Thyroid gland (tissue), 4 donors: Measurements from ENCODE around the gene PEX19. TPM values are rescaled to one million over a fixed set of nuclear protein-coding genes. Genes with fewer than 3 reads are reported as not detected.
"Not testable (repeated sequence)": the region's sequence is repeated elsewhere in the genome, so short reads cannot be mapped to it uniquely, and the experiment has no call there.

Source experiments
- DNase-seq, 2 donors: peaks; one replicate each; pipeline ENCODE4 v3.0.0-alpha.2; 2019
- H3K27ac ChIP-seq, 3 donors: fragments of 200-600 bp; sonication (generic); 1 replicate in 2 of 3; 2 replicates in 1 of 3; pipeline ENCODE4 v1.5.1; 2016 to 2019; ENCODE audit warnings: mild to moderate bottlenecking in 1 of 3, moderate library complexity in 1 of 3
- H3K27me3 ChIP-seq: fragments of 200-600 bp; sonication (generic); one replicate; pipeline ENCODE4 v1.5.1; 2019
- H3K36me3 ChIP-seq, 2 donors: fragments of 200-600 bp; sonication (generic); one replicate each; pipeline ENCODE4 v1.5.1; 2016 to 2019
- H3K4me1 ChIP-seq, 2 donors: fragments of 200-600 bp; sonication (generic); one replicate each; pipeline ENCODE4 v1.5.1; 2017 to 2019
- H3K4me3 ChIP-seq, 3 donors: fragments of 200-600 bp; sonication (generic); replicated peaks in 1 of 3; 1 replicate in 2 of 3; 2 replicates in 1 of 3; pipeline ENCODE4 v1.5.1; 2016; ENCODE audit warnings: mild to moderate bottlenecking in 1 of 3
- H3K9me3 ChIP-seq: fragments of 200-600 bp; sonication (generic); one replicate; pipeline ENCODE4 v1.5.1; 2017
- CTCF ChIP-seq, 6 experiments: fragments of 200-600 bp in 3 of 6; fragments of 450-650 bp in 3 of 6; sonication (generic) in 3 of 6; IDR thresholded peaks; one replicate each; pipeline ENCODE4 v1.5.1; 2016 to 2019; ENCODE audit warnings: antibody characterized with exemption in 6 of 6, mild to moderate bottlenecking in 2 of 6, inconsistent platforms in 1 of 6, moderate library complexity in 1 of 6
- POLR2A ChIP-seq, 2 donors: fragments of 450-650 bp; IDR thresholded peaks; one replicate each; pipeline ENCODE4 v1.6.1; 2017; ENCODE audit warnings: antibody characterized with exemption in 2 of 2, mild to moderate bottlenecking in 2 of 2, moderate library complexity in 1 of 2
- WGBS, 2 donors: methylation state at CpG; one replicate each; pipeline ENCODE4 v1.1.5; 2017; 5-methylcytosine and 5-hydroxymethylcytosine counted together
- intact Hi-C: fragments of 100-400 bp; cut with DNase I; formaldehyde crosslinking; loops from one replicate; pipeline ENCODE4 v1.15.1; 2023
- total RNA-seq, 4 donors: library from RNA; depleted of rRNA; stranded (reverse); fragments of >200 nt; gene quantifications; one replicate each; pipeline ENCODE4 v1.2.3, GENCODE V29; 2016

Gene PEX19
- total RNA-seq, 4 donors from 2014 or later: 65.2 to 120 (median 85.3) TPM

- H3K27ac ChIP-seq: no peak overlapping the region
- no peaks in the 10 kb centered on the region for H3K4me1 ChIP-seq
- WGBS, 2 donors: 91 to 93% methylated on average over 8 of the region's 8 CpGs
- H3K27me3 ChIP-seq: no peaks in the 10 kb centered on the region
- no peaks in the 10 kb centered on the region for H3K9me3 ChIP-seq
- H3K4me3 ChIP-seq: no peak overlapping the region
- TF ChIP-seq POLR2A (IDR thresholded peaks at IDR 0.05) (no peak), CTCF (IDR thresholded peaks at IDR 0.05) (no peak)
- DNase-seq: no peak
- intact Hi-C loops: loop anchor here (5.0 kb wide), 1 partner anchor 101 kb away; the partner anchor contains the start of gene CASQ1
- peaks cover 90 to 95% of the 10 kb centered on the region in 2 donors for H3K36me3 ChIP-seq
These were observed 8.4 kb upstream of the PEX19 start for GRCh38 chr1:160293020-160293968.

DNA sequence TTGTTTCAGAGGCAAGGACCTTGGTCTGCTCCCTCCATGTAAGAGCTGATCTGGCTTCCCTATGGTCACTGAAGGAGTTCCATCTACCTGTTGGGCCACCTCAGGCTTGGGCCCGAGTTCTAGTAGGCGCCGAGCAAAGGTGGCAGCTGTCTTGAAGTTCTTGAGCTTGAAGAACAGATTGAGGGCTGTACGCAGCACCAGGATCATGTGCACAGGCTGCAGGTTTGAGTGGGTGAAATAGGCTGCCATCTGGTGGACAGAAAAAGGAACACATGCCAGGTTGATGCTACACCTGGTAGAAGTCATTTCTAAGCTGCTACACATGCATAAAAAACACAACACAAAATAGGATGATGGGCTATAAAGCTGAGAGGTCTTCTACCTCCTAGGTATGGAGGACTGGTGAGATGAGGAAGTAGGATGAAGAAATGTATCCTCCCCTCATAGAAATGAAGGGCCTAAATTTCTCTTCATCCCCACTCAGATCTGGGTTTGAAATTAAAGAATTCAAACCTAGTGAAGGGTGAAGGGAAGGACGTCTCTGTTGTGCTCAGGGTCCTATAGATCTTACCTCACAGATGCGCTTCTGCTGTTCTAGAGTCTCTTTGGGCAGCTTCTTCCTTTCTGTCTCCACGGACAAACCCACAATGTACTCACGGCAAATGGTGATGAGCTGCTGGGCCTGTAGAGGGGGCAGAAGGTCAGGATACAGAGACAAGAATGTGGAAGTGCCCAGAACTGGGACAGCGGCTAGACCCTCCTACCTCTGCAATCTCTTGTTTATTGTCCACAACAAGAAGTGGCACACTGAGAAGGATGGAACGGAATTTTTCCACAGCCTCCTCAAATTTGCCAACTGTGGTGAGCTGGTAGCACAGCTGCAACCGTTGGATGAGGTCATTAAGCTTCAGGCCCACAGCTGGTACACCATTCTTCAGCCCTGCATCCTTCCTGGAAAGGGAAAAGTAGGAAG is 6.6 kb upstream of the PEX19 start:
- Histone ChIP-seq H3K27ac (peak overlapping the region in 1 of 3 donors; percentile 42), H3K4me3 (no peak overlapping the region), H3K4me1 (no peaks in the 10 kb centered on the region), H3K9me3 (no peaks in the 10 kb centered on the region), H3K36me3 (peaks cover 72 to 77% of the 10 kb centered on the region in 2 donors), H3K27me3 (no peaks in the 10 kb centered on the region)
- 37 to 43% methylated on average over 11 of the region's 11 CpGs for WGBS, 2 donors
- TF ChIP-seq POLR2A (IDR thresholded peaks at IDR 0.05) (no peak), CTCF (IDR thresholded peaks at IDR 0.05) (peak; percentile 49 to 86 (median 84))
- peak; percentile 79 for DNase-seq
- intact Hi-C loops: loop anchor here (5.0 kb wide), 1 partner anchor 99 kb away; the partner anchor contains the start of gene CASQ1

DNA sequence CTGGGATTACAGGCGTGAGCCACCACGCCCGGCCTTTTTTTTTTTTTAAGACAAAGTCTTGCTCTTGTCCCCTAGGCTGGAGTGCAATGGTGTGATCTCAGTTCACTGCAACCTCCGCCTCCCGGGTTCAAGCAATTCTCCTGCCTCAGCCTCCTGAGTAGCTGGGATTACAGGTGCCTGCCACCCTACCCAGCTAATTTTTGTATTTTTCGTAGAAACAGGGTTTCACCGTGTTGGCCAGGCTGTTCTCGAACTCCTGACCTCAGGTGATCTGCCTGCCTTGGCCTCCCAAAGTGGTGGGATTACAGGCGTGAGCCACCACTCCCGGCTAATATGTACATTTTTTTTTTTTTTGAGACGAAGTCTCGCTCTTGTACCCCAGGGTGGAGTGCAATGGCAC is 2.8 kb upstream of the PEX19 start:
- H3K9me3 ChIP-seq, DNase-seq, H3K27me3 ChIP-seq, H3K27ac ChIP-seq, H3K4me3 ChIP-seq: not testable (repeated sequence)
- intact Hi-C loops: loop anchor here (10.0 kb wide), 1 partner anchor 193 kb away; the partner anchor contains the start of gene IGSF8
- 95 to 96% methylated on average over 12 of the region's 12 CpGs for WGBS, 2 donors
- Histone ChIP-seq H3K36me3 (peaks cover 34 to 42% of the 10 kb centered on the region in 2 donors), H3K4me1 (peaks cover 11 to 19% of the 10 kb centered on the region in 2 donors)

DNA sequence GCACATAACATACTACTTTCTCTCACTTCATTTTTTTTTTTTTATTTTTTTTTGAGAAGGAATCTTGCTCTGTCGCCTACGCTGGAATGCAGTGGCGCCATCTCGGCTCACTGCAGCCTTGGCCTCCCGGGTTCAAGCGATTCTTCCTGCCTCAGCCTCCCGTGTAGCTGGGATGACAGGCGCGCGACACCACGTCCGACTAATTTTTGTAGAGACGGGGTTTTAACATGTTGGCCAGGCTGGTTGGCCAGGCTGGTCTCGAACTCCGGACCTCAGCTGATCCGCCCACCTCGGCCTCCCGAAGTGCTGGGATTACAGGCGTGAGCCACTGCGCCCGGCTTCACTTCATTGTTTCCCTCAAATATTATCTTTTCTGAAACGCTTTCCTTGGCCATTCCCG is 573 bp upstream of the PEX19 start:
- WGBS, 2 donors: 85% methylated on average over 23 of the region's 23 CpGs
- Histone ChIP-seq H3K4me3 (no peak overlapping the region), H3K27me3 (no peaks in the 10 kb centered on the region), H3K9me3 (no peaks in the 10 kb centered on the region), H3K27ac (no peak overlapping the region), H3K4me1 (peaks cover 11 to 19% of the 10 kb centered on the region in 2 donors), H3K36me3 (peaks cover 33 to 44% of the 10 kb centered on the region in 2 donors)
- DNase-seq: peak in 1 of 2 donors; percentile 23
- intact Hi-C loops: loop anchor here (10.0 kb wide), 1 partner anchor 191 kb away; the partner anchor contains the start of gene IGSF8
- TF ChIP-seq CTCF (IDR thresholded peaks at IDR 0.05) (no peak), POLR2A (IDR thresholded peaks at IDR 0.05) (no peak)

DNA sequence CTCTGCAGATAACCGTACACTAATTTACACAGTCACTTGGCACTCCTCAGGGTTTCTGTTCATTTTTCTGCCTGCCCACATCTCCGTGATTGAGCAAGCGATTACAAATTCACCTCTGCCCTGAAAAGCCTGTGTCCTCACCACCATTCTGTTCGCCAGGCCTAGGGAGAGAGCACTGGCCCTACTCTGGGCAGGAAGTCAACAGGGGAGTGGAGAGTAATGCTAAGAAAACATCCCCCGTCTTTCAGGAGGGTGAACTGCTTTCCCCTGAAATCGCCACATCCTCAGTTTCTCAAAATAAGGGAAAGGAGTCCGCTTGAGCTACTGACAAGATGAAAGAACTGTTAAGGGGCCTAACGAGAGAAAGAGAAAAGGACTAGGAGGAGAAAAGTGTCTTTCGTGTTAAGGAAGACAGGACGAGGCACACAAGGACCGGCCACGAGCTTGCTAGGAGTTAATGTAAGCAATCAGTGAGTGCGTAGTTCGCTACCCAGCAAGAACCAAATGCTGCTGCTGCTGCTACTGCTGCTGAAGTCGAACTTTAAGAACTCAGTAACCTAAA is 632 bp downstream of the PEX19 start:
- 1 to 2% methylated on average over 15 of the region's 15 CpGs for WGBS, 2 donors
- Histone ChIP-seq H3K4me1 (peaks cover 11 to 19% of the 10 kb centered on the region in 2 donors), H3K27me3 (no peaks in the 10 kb centered on the region), H3K9me3 (no peaks in the 10 kb centered on the region), H3K27ac (peak overlapping the region; percentile 11 to 91 (median 90)), H3K36me3 (peaks cover 33 to 43% of the 10 kb centered on the region in 2 donors), H3K4me3 (peak overlapping the region; percentile 26 to 96 (median 84))
- intact Hi-C loops: loop anchor here (10.0 kb wide), 1 partner anchor 190 kb away; the partner anchor contains the start of gene IGSF8
- no peak for TF ChIP-seq CTCF (IDR thresholded peaks at IDR 0.05)
- peak in 1 of 2 donors; percentile 27 for TF ChIP-seq POLR2A (IDR thresholded peaks at IDR 0.05)
- peak; percentile 26 to 47 for DNase-seq
